ENCODE results near the gene DPH5. TPM values are rescaled to one million over a fixed set of nuclear protein-coding genes. Genes with fewer than 3 reads are reported as not detected.

DPH5 gene
- total and polyA plus RNA-seq, 10 of the 15 experiments (the other 5 are each of a cell fraction or from before 2014, with no cell fraction given) = 44.1 to 95.7 (median 66.4) TPM

GRCh38 chr1:101071470-101071891, 45.9 kb upstream of the DPH5 start (continued):
- TF ChIP-seq, protein P1, sequence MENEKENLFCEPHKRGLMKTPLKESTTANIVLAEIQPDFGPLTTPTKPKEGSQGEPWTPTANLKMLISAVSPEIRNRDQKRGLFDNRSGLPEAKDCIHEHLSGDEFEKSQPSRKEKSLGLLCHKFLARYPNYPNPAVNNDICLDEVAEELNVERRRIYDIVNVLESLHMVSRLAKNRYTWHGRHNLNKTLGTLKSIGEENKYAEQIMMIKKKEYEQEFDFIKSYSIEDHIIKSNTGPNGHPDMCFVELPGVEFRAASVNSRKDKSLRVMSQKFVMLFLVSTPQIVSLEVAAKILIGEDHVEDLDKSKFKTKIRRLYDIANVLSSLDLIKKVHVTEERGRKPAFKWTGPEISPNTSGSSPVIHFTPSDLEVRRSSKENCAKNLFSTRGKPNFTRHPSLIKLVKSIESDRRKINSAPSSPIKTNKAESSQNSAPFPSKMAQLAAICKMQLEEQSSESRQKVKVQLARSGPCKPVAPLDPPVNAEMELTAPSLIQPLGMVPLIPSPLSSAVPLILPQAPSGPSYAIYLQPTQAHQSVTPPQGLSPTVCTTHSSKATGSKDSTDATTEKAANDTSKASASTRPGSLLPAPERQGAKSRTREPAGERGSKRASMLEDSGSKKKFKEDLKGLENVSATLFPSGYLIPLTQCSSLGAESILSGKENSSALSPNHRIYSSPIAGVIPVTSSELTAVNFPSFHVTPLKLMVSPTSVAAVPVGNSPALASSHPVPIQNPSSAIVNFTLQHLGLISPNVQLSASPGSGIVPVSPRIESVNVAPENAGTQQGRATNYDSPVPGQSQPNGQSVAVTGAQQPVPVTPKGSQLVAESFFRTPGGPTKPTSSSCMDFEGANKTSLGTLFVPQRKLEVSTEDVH (IDR thresholded peaks at IDR 0.05; ENCODE audit: low read depth, partially characterized antibody) = no peak
- TF ChIP-seq IRF3 (IDR thresholded peaks at IDR 0.05) = no peak
- TF ChIP-seq GATAD2B (conservative IDR thresholded peaks at IDR 0.05; ENCODE audit: low read depth) = no peak
- TF ChIP-seq KAT2A (conservative IDR thresholded peaks at IDR 0.05; ENCODE audit: control insufficient read depth, low read depth, low read length) = no peak
- TF ChIP-seq DPF2 (IDR thresholded peaks at IDR 0.05) = no peak

- no peak overlapping the region for H3K4me3 ChIP-seq
- H3K9ac ChIP-seq (ENCODE audit: control insufficient read depth, insufficient read depth, low read length) = no peak overlapping the region
- no peaks in the 10 kb centered on the region for H4K20me1 ChIP-seq (ENCODE audit: control insufficient read depth, insufficient read depth)
- H3K4me1 ChIP-seq (ENCODE audit: control insufficient read depth, insufficient read depth, low read length) = peaks cover 7% of the 10 kb centered on the region; the same call in 1 of the 2 replicates
- no peak overlapping the region for H3K4me2 ChIP-seq (ENCODE audit: control insufficient read depth, insufficient read depth)
- H3K27ac ChIP-seq (ENCODE audit: control insufficient read depth, insufficient read depth) = no peak overlapping the region
- in situ Hi-C loops (cut with MboI) = no loop called here
- H3K79me2 ChIP-seq (ENCODE audit: control insufficient read depth, insufficient read depth, low read length) = no peaks in the 10 kb centered on the region; the same call in none of the 2 replicates
- WGBS (ENCODE audit: insufficient coverage, insufficient replicate concordance, low lambda C conversion rate, missing lambda C conversion rate) = 96% methylated on average over 4 of the region's 4 CpGs
- ChIA-PET RAD21 (ENCODE audit: unreplicated experiment) (no interaction called here), SMC1A (ENCODE audit: uncharacterized antibody, unreplicated experiment) (no interaction called here), CTCF (no interaction called here), POLR2A (no interaction called here)
- intact Hi-C loops (cut with micrococcal nuclease; ENCODE audit: unreplicated experiment) = no loop called here
- DNase-seq (ENCODE audit: low read depth, low spot score) = no peak
- H2AFZ ChIP-seq (ENCODE audit: control insufficient read depth, low read depth, low read length) = no peak overlapping the region
- H3K9me3 ChIP-seq (replicated peaks; ENCODE audit: control insufficient read depth, insufficient read depth, low read length) = no peaks in the 10 kb centered on the region; the same call in 1 of the 3 replicates
- no TSS peak for BruUV-seq (replicated peaks)
- H3K27me3 ChIP-seq (replicated peaks in 1 of 2; ENCODE audit: control insufficient read depth in 2 of 2, insufficient read depth in 2 of 2, low read length in 1 of 2) = no peaks in the 10 kb centered on the region
- no peak for FAIRE-seq
- no peak for ATAC-seq
- H3K36me3 ChIP-seq (ENCODE audit: control insufficient read depth in 2 of 2, insufficient read depth in 2 of 2, low read length in 1 of 2) = no peaks in the 10 kb centered on the region; a peak in 1 of 4 replicates
- TF ChIP-seq, protein P2, sequence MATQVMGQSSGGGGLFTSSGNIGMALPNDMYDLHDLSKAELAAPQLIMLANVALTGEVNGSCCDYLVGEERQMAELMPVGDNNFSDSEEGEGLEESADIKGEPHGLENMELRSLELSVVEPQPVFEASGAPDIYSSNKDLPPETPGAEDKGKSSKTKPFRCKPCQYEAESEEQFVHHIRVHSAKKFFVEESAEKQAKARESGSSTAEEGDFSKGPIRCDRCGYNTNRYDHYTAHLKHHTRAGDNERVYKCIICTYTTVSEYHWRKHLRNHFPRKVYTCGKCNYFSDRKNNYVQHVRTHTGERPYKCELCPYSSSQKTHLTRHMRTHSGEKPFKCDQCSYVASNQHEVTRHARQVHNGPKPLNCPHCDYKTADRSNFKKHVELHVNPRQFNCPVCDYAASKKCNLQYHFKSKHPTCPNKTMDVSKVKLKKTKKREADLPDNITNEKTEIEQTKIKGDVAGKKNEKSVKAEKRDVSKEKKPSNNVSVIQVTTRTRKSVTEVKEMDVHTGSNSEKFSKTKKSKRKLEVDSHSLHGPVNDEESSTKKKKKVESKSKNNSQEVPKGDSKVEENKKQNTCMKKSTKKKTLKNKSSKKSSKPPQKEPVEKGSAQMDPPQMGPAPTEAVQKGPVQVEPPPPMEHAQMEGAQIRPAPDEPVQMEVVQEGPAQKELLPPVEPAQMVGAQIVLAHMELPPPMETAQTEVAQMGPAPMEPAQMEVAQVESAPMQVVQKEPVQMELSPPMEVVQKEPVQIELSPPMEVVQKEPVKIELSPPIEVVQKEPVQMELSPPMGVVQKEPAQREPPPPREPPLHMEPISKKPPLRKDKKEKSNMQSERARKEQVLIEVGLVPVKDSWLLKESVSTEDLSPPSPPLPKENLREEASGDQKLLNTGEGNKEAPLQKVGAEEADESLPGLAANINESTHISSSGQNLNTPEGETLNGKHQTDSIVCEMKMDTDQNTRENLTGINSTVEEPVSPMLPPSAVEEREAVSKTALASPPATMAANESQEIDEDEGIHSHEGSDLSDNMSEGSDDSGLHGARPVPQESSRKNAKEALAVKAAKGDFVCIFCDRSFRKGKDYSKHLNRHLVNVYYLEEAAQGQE (IDR thresholded peaks at IDR 0.05; ENCODE audit: low read depth, low read length) = no peak
- TF ChIP-seq KAT2A (conservative IDR thresholded peaks at IDR 0.05; ENCODE audit: control insufficient read depth, low read depth, low read length) (no peak), SP1 (IDR thresholded peaks at IDR 0.05; ENCODE audit: low read depth, low read length) (no peak), ZNF274 (IDR thresholded peaks at IDR 0.05; ENCODE audit: insufficient read depth, insufficient read length) (no peak), ZNF24 (IDR thresholded peaks at IDR 0.05) (no peak), JUND (IDR thresholded peaks at IDR 0.05; ENCODE audit: low read depth, low read length) (no peak), IRF3 (IDR thresholded peaks at IDR 0.05) (no peak), SREBF1 (IDR thresholded peaks at IDR 0.05; ENCODE audit: low read length) (no peak)
Observed at GRCh38 chr1:101069158-101069557, 43.6 kb upstream of the DPH5 start.

All from GM12878 (cell line).